Panc1 (cell line): ENCODE data around the gene SSBP2.

Experiments used
- CTCF ChIP-seq: fragments of 450-650 bp; IDR thresholded peaks from 2 replicates; pipeline ENCODE4 v1.5.1; 2017; ENCODE audit warnings: mild to moderate bottlenecking
- POLR2AphosphoS5 ChIP-seq: IDR thresholded peaks from 2 replicates; pipeline ENCODE4 v1.6.1; 2012; ENCODE audit warnings: mild to moderate bottlenecking, low read depth, low read length, moderate library complexity
- SIN3A ChIP-seq: IDR thresholded peaks from 2 replicates; pipeline ENCODE4 v1.6.1; 2012; ENCODE audit warnings: low read depth, mild to moderate bottlenecking, low read length, moderate library complexity, borderline replicate concordance; ENCODE audit not compliant: insufficient read depth
- TCF7L2 ChIP-seq: IDR thresholded peaks from 2 replicates; pipeline ENCODE4 v1.6.1; 2011; ENCODE audit warnings: mild to moderate bottlenecking, low read depth, low read length, inconsistent platforms

GRCh38 chr5:81708889-81709288, 42.0 kb downstream of the SSBP2 start:
- TF ChIP-seq SIN3A (no peak), CTCF (no peak), POLR2AphosphoS5 (no peak), TCF7L2 (no peak)
